Erythroblast (primary cell): ENCODE results near the gene ATP5PF.

Source experiments
- GATA1 ChIP-seq: IDR thresholded peaks from 2 replicates; pipeline ENCODE4 v1.6.1; 2011; ENCODE audit warnings: low read depth, mild to moderate bottlenecking, control low read depth, low read length, moderate library complexity
- POLR2A ChIP-seq: IDR thresholded peaks from 2 replicates; pipeline ENCODE4 v1.6.1; 2011; ENCODE audit warnings: mild to moderate bottlenecking, low read length

DNA sequence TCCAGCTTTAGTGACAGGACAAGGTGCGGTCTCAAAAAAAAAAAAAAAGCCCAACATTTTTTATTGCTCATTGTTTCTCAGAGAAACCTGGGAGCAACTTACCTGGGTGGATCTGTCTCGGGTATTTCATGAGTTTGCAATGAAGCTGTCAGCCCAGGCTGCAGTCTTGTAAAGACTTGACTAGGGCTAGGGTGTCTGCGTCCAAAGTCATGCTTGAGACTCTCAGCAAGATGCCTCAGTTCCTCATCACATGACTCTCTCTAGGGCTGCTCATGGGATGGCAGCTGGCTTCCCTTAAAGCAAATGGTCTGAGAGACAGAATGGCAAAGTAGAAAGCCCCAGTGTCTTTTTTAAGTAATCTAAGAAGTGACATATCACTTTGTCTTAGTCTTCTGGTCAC, 8.2 kb upstream of the ATP5PF start:
- TF ChIP-seq POLR2A (no peak), GATA1 (no peak)
